PFSK-1 (cell line): ENCODE results near the gene MYO5B.

Source experiments
- FOXP2 ChIP-seq: optimal IDR thresholded peaks from 2 replicates; pipeline ENCODE3; 2011; ENCODE audit warnings: borderline replicate concordance, control low read depth, inconsistent platforms; ENCODE audit not compliant: insufficient read depth; ENCODE audit errors: extremely low read length, extremely low read depth
- POLR2AphosphoS5 ChIP-seq: IDR thresholded peaks from 2 replicates; pipeline ENCODE4 v1.6.1; 2012; ENCODE audit warnings: low read depth, mild to moderate bottlenecking, control low read depth, low read length, moderate library complexity
- REST ChIP-seq, 2 experiments: IDR thresholded peaks; 2 replicates each; pipeline versions ENCODE4 v1.6.1 to v1.8.0; 2011 to 2012; ENCODE audit warnings: low read depth in 2 of 2, low read length in 2 of 2, control low read depth in 1 of 2, inconsistent platforms in 1 of 2, mild to moderate bottlenecking in 1 of 2, moderate library complexity in 1 of 2; ENCODE audit not compliant: insufficient read depth in 1 of 2
- SIN3A ChIP-seq: IDR thresholded peaks from 2 replicates; pipeline ENCODE4 v1.6.1; 2012; ENCODE audit warnings: mild to moderate bottlenecking, low read length, moderate library complexity, borderline replicate concordance; ENCODE audit not compliant: insufficient read depth
- TAF1 ChIP-seq: IDR thresholded peaks from 2 replicates; pipeline ENCODE4 v1.6.1; 2012; ENCODE audit warnings: low read length, control low read depth, borderline replicate concordance; ENCODE audit not compliant: insufficient read depth

Gene MYO5B

GRCh38 chr18:49819823-49820671 lies 374.9 kb downstream of the MYO5B start:
- TF ChIP-seq FOXP2 = no peak
- no peak for TF ChIP-seq REST (IDR thresholded peaks at IDR 0.05; ENCODE audit: insufficient read depth in 1 of 2, low read depth in 2 of 2, low read length in 2 of 2)
- no peak for TF ChIP-seq SIN3A
- no peak for TF ChIP-seq TAF1
- TF ChIP-seq POLR2AphosphoS5 = no peak

GRCh38 chr18:49819071-49819662 lies 375.8 kb downstream of the MYO5B start:
- no peak for TF ChIP-seq REST (IDR thresholded peaks at IDR 0.05; ENCODE audit: insufficient read depth in 1 of 2, low read depth in 2 of 2, low read length in 2 of 2)
- TF ChIP-seq FOXP2 = no peak
- no peak for TF ChIP-seq POLR2AphosphoS5
- no peak for TF ChIP-seq TAF1
- TF ChIP-seq SIN3A = no peak

GRCh38 chr18:49817947-49818346 lies 377.0 kb downstream of the MYO5B start:
- no peak for TF ChIP-seq FOXP2
- no peak for TF ChIP-seq REST (IDR thresholded peaks at IDR 0.05; ENCODE audit: insufficient read depth in 1 of 2, low read depth in 2 of 2, low read length in 2 of 2)
- TF ChIP-seq SIN3A = no peak
- no peak for TF ChIP-seq TAF1
- TF ChIP-seq POLR2AphosphoS5 = no peak

GRCh38 chr18:49815927-49816326 lies 379.0 kb downstream of the MYO5B start:
- TF ChIP-seq TAF1 (no peak), FOXP2 (no peak), REST (IDR thresholded peaks at IDR 0.05; ENCODE audit: insufficient read depth in 1 of 2, low read depth in 2 of 2, low read length in 2 of 2) (no peak), POLR2AphosphoS5 (no peak), SIN3A (no peak)
